ENCODE measurements around the gene MED27. TPM values are rescaled to one million over a fixed set of nuclear protein-coding genes. Genes with fewer than 3 reads are reported as not detected.

Gene MED27
- total and polyA plus RNA-seq, 2 of the 8 experiments (the other 6 are each of a cell fraction or from before 2014, with no cell fraction given) = 29.9 to 56.5 TPM

- TF ChIP-seq, protein P1, sequence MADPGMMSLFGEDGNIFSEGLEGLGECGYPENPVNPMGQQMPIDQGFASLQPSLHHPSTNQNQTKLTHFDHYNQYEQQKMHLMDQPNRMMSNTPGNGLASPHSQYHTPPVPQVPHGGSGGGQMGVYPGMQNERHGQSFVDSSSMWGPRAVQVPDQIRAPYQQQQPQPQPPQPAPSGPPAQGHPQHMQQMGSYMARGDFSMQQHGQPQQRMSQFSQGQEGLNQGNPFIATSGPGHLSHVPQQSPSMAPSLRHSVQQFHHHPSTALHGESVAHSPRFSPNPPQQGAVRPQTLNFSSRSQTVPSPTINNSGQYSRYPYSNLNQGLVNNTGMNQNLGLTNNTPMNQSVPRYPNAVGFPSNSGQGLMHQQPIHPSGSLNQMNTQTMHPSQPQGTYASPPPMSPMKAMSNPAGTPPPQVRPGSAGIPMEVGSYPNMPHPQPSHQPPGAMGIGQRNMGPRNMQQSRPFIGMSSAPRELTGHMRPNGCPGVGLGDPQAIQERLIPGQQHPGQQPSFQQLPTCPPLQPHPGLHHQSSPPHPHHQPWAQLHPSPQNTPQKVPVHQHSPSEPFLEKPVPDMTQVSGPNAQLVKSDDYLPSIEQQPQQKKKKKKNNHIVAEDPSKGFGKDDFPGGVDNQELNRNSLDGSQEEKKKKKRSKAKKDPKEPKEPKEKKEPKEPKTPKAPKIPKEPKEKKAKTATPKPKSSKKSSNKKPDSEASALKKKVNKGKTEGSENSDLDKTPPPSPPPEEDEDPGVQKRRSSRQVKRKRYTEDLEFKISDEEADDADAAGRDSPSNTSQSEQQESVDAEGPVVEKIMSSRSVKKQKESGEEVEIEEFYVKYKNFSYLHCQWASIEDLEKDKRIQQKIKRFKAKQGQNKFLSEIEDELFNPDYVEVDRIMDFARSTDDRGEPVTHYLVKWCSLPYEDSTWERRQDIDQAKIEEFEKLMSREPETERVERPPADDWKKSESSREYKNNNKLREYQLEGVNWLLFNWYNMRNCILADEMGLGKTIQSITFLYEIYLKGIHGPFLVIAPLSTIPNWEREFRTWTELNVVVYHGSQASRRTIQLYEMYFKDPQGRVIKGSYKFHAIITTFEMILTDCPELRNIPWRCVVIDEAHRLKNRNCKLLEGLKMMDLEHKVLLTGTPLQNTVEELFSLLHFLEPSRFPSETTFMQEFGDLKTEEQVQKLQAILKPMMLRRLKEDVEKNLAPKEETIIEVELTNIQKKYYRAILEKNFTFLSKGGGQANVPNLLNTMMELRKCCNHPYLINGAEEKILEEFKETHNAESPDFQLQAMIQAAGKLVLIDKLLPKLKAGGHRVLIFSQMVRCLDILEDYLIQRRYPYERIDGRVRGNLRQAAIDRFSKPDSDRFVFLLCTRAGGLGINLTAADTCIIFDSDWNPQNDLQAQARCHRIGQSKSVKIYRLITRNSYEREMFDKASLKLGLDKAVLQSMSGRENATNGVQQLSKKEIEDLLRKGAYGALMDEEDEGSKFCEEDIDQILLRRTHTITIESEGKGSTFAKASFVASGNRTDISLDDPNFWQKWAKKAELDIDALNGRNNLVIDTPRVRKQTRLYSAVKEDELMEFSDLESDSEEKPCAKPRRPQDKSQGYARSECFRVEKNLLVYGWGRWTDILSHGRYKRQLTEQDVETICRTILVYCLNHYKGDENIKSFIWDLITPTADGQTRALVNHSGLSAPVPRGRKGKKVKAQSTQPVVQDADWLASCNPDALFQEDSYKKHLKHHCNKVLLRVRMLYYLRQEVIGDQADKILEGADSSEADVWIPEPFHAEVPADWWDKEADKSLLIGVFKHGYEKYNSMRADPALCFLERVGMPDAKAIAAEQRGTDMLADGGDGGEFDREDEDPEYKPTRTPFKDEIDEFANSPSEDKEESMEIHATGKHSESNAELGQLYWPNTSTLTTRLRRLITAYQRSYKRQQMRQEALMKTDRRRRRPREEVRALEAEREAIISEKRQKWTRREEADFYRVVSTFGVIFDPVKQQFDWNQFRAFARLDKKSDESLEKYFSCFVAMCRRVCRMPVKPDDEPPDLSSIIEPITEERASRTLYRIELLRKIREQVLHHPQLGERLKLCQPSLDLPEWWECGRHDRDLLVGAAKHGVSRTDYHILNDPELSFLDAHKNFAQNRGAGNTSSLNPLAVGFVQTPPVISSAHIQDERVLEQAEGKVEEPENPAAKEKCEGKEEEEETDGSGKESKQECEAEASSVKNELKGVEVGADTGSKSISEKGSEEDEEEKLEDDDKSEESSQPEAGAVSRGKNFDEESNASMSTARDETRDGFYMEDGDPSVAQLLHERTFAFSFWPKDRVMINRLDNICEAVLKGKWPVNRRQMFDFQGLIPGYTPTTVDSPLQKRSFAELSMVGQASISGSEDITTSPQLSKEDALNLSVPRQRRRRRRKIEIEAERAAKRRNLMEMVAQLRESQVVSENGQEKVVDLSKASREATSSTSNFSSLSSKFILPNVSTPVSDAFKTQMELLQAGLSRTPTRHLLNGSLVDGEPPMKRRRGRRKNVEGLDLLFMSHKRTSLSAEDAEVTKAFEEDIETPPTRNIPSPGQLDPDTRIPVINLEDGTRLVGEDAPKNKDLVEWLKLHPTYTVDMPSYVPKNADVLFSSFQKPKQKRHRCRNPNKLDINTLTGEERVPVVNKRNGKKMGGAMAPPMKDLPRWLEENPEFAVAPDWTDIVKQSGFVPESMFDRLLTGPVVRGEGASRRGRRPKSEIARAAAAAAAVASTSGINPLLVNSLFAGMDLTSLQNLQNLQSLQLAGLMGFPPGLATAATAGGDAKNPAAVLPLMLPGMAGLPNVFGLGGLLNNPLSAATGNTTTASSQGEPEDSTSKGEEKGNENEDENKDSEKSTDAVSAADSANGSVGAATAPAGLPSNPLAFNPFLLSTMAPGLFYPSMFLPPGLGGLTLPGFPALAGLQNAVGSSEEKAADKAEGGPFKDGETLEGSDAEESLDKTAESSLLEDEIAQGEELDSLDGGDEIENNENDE (IDR thresholded peaks at IDR 0.05; ENCODE audit: insufficient replicate concordance, low read length) = no peak
- TF ChIP-seq CTBP2 (IDR thresholded peaks at IDR 0.05; ENCODE audit: borderline replicate concordance, insufficient read depth, insufficient read length, low read length) = no peak
- TF ChIP-seq FOSL1 (IDR thresholded peaks at IDR 0.05; ENCODE audit: insufficient read depth, low read depth, low read length) = no peak
- TF ChIP-seq TBP (IDR thresholded peaks at IDR 0.05; ENCODE audit: low read depth, low read length) = no peak
Measured at GRCh38 chr9:132015866-132016265, 63.8 kb downstream of the MED27 start (continued).
